GM21737 (cell line): ENCODE measurements around the gene RASL11A.
"Not testable (repeated sequence)": the region's sequence is repeated elsewhere in the genome, so short reads cannot be mapped to it uniquely, and the experiment has no call there.

ENCODE experiments used
- ATAC-seq: cut with Tn5 transposase; IDR thresholded peaks from one replicate; pipeline ENCODE4 v1.9.1; 2021; ENCODE audit warnings: mild to moderate bottlenecking, moderate library complexity; ENCODE audit not compliant: unreplicated experiment

The RASL11A gene

DNA sequence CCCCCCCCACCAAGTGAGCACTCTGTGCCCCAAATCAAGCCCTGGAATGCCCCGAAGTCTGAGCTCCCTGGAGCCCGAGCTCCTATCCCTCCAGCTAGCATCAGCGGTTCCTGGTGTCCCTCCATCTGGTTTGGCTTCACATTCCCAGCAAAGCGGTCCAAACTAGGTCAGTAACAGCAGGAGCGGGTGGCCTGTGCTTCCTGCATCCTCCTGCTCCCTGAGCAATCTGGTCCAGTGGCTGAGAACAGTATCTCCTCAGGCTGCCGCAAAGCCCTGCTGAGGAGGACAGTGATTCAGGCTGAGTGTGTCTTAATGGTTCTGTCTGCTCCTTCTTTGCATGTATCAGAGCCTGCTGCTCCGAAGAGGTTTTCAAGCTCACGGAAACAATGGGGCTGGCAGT, 25.9 kb downstream of the RASL11A start:
- ATAC-seq: no peak

DNA sequence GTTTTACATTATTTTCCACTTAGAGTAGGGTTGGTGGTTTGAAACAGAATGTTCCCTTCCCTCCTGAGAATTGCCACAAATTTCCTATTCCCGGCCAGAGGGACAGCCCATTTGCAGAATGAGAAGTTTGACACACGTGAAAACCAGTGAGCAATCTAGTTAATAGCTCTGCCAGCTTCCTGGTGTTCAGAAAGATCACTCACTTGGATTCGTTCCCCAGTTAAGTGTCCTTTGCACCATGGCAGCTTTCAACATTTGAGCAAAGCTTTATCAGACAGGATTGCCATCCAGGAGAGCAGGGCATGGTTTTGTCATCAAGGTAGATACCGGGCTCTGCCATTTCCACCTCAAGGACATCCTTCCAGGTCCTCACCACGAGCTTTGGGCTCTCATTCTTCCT, 28.2 kb downstream of the RASL11A start:
- no peak for ATAC-seq

GRCh38 chr13:27300406-27300805, 29.8 kb downstream of the RASL11A start:
- ATAC-seq: not testable (repeated sequence)

GRCh38 chr13:27300941-27301586, 30.4 kb downstream of the RASL11A start:
- no peak for ATAC-seq

DNA sequence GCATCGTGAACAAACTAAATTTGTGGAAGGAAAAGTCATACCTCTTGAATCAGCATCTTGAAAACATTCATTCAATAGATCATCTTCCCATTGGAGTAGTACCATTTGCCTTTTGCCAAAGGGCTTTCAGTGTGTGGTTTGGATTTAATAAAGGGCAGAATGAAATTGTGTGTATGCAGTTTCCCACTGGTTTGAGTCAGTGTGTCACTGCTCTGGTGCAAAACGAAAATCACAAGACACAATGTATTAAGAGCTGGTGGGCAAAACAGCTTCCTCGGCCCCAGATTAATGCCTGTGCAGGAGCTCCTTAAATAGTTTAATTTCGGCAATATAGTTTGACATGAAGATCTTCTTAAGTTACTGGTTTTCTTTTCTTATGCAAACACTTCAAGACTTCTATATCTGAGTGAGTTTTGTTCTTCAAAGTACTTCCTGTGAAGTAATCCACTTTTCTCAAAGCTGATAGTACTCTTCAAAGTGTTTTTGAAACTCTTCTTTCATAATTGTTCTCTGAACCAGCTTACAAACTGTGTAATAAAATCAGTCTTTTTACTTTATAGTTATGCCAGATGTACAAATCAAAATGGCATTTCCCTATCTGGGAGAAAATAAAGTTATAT, 32.1 kb downstream of the RASL11A start:
- no peak for ATAC-seq

GRCh38 chr13:27304099-27304498, 33.5 kb downstream of the RASL11A start:
- no peak for ATAC-seq

GRCh38 chr13:27304611-27305010, 34.0 kb downstream of the RASL11A start:
- no peak for ATAC-seq

GRCh38 chr13:27306364-27306763, 35.7 kb downstream of the RASL11A start:
- no peak for ATAC-seq

DNA sequence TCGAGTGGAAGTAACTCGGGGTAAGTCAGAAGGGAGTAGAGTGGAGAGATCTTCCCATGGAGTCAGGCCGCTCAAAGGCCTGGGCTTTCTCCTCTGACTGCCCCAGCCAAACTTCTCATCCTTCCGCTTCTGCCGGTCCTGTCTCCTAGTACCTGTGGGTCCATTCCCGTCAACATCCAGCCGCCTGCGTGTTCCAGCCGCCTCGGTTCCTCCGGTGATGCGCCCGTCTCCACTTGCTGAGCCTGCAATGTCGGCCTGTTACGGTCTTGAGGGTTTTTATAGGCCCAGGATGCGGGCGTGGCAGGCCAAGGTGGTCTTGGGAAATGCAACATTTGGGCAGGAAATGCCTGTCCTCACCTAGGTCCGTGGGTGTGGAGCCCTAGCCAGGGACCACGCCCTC, 38.3 kb downstream of the RASL11A start:
- no peak for ATAC-seq

DNA sequence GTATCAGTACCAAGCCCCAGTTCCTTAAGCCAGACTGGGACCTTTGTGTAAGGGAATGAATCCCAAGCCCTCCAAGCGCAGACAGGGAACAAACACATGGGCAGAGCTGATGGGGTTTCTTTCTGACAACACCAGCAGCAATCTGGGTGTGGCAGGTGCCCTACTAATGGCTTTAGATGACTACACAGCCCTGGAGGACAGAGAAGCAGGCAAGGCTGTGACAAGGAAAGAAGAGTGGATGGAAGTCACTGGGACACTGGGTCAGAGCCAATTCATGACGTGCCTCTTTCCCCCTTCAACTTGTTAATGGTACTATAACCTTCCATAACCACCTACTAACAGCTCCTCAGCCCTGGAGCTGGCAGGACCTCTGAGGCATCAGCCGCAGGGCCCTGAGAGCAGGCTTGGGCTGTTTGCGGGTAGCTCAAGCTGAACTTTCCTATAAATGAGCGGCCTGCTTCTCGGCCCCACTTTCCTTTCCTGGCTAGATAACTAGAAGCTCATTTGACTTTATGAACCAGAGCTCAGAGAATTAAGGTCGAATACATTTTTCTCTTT, 38.9 kb downstream of the RASL11A start:
- no peak for ATAC-seq

DNA sequence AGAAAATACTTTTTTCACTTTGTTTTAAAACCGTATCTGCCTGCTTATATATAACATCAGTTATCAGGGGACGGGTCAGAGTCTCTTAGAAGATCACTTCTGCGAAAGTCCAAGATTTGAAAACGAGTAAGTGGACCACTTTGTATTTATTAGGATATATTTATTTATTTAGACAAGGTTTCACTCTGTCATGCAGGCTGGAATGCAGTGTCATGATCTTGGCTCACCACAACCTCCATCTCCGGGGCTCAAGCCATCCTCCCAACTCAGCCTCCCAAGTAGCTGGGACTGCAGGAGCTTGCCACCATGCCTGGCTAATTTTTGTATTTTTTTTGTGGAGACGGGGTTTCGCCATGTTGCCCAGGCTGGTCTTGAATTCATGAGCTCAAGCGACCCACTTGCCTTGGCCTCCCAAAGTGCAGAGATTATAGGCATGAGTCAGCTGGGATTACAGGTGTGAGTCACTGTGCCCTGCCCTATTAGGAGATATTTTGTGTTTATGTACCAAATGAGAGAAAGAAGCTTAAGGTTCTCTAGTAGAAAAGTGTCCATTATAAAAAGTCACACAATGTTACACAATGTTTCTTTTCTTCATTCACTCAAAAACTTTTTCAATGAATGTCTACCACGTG, 39.5 kb downstream of the RASL11A start:
- no peak for ATAC-seq

- ATAC-seq: no peak
Measured at GRCh38 chr13:27310946-27311345, 40.3 kb downstream of the RASL11A start.

- ATAC-seq: no peak
Measured at GRCh38 chr13:27311518-27312210, 41.0 kb downstream of the RASL11A start.

GRCh38 chr13:27313770-27314169, 43.1 kb downstream of the RASL11A start:
- ATAC-seq: no peak

GRCh38 chr13:27319404-27319803, 48.8 kb downstream of the RASL11A start:
- no peak for ATAC-seq

GRCh38 chr13:27321468-27322431, 51.1 kb downstream of the RASL11A start:
- ATAC-seq: no peak

DNA sequence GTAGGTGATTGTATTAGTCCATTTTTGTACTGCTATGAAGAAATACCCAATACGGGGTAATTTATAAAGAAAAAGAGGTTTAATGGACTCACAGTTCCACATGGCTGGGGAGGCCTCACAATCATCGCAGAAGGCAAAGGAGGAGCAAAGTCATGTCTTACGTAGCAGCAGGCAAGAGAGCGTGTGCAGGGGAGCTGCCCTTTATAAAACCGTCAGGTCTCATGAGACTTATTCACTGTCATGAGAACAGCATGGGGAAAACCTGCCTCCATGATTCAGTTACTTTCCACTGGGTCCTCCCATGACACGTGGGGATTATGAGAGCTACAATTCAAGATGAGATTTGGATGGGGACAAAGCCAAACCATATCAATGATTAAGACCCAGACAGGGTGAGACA, 51.8 kb downstream of the RASL11A start:
- not testable (repeated sequence) for ATAC-seq
